HUES6 (cell line): ENCODE data around the gene ERN1.
A peak's percentile ranks its signal among the peaks of the same experiment; 100 is the strongest.
"Not testable (repeated sequence)": the region's sequence is repeated elsewhere in the genome, so short reads cannot be mapped to it uniquely, and the experiment has no call there.

Experiments used
- H3K27ac ChIP-seq: 2 replicates; pipeline ENCODE4 v1.7.0; 2013; ENCODE audit warnings: low read depth, mild to moderate bottlenecking, low read length, inconsistent platforms
- H3K27me3 ChIP-seq: 2 replicates; pipeline ENCODE4 v1.6.1; 2013; ENCODE audit warnings: low read length; ENCODE audit not compliant: control insufficient read depth, insufficient read depth
- H3K36me3 ChIP-seq: 2 replicates; pipeline ENCODE4 v1.6.1; 2013; ENCODE audit warnings: low read length; ENCODE audit not compliant: control insufficient read depth, insufficient read depth
- H3K4me1 ChIP-seq: 2 replicates; pipeline ENCODE4 v1.6.1; 2013; ENCODE audit warnings: low read length; ENCODE audit not compliant: control insufficient read depth, insufficient read depth
- H3K4me3 ChIP-seq: 2 replicates; pipeline ENCODE4 v1.5.1; 2013; ENCODE audit warnings: low read depth, low read length
- H3K9ac ChIP-seq: one replicate; pipeline ENCODE4 v1.6.1; 2013; ENCODE audit warnings: mild to moderate bottlenecking, low read length
- H3K9me3 ChIP-seq: 2 replicates; pipeline ENCODE4 v1.6.1; 2013; ENCODE audit warnings: low read depth, low read length; ENCODE audit not compliant: control insufficient read depth, insufficient read depth

The ERN1 gene

DNA sequence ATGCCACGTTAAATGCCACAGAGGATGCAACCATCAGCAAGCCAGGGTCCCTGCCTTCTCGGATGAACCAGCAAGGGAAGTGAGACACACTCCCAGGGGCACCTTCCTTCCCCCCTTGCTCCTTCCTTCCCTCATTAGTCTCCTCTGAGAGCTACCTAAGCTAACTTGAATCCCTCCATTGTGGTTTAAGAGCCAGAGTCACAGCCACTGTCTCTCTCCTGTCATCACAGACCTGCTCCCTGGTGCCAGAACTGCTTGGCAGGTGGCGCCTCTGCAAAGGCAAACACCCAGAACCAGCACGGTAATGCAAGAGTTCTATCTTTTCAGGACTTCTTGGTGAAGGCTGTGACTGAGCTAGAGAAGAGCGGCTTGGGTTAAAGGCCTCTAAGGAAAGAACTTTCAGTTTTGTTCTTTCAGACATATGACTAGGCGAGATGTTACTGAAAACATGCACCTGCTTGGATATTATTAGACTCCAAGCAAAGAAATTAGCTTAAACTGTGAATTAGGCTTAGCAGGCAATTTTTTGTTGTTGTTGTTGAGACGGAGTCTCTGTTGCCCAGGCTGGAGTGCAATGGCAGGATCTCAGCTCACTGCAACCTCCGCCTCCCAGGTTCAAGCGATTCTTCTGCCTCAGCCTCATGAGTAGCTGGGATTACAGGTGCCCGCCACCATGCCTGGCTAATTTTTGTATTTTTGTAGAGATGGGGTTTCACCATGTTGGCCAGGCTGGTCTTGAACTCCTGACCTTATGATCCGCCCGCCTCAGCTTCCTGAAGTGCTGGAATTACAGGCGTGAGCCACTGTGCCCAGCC, 8.8 kb downstream of the ERN1 start:
- H3K36me3 ChIP-seq, H3K9me3 ChIP-seq, H3K27me3 ChIP-seq, H3K27ac ChIP-seq, H3K4me3 ChIP-seq, H3K4me1 ChIP-seq, H3K9ac ChIP-seq: not testable (repeated sequence)

DNA sequence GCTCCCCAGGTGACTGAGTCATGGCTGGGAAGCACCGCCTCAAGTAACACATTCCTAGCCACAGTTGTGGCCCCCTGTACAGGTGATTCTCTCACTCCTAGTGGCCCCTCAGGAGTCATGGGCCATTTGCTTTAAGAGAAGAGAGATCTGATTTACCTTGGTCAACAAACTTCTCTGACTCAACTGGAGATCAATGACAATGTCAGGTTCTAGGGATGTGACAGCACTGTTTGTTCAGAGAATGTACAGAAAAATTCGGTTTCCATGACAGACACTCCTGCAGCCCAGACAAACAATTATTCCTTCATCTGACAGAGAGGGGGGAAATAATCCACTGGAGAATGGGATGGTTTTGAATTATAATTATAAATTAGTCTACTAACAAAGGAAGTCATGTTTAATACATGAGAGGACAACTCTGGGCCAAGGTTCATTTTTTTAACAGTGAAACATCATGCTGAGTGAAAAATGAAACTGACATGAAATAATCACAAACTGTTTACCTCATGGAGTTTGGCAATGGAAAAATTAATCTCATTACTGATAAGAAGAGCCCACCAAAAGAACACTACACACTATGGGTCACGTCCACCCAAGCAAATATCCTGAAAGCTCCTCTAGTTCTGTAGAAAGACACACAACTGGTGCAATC, 9.7 kb downstream of the ERN1 start:
- Histone ChIP-seq H3K9ac (no peak overlapping the region), H3K36me3 (no peaks in the 10 kb centered on the region)

DNA sequence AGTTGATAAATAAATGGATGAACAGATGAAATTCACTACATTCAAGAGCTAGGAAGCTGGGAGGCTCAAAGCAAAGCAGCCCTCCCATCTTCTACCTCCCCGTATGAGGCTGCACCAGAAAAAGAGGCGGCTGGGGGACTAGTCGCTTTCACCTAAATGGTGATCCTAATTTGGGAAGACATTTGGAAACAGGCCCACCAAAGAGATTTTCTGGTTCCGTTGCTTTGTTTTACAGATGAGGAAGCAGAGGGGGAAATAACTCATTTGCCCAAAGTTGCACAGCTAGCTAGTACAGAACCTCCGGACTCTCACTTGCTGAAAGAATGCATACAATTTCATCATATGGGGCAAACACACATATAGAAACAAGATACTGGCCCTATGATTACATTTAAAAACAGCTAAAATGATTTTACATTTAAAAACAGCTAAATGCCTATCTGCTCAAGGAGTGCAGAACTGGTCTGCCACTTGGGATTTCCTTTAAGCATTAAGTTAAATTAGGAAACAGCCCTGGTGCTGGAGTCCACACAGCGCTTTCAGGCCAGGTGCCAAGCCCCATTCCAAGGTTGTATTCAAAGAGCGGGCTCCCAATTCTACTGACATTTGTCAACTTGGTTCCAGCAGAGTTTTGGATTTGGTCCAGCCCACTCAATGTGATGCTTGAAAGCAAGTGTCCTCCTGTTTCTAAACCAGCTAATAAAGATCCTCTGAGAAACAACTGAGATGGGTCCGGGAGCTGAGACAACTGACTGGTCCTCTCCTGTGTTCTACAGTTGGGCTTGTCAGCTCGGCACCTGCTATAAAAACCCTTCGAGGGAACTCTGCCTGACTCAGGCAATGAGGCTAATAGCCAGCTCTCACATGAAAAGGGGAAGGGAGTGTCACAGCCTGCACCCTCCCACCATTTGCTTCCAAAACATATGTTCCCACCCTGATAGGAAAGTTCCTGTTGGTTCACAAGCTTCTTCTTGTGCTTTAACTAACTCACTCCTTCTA, 11.7 kb downstream of the ERN1 start:
- H3K27ac ChIP-seq: no peak overlapping the region
- H3K9me3 ChIP-seq: no peaks in the 10 kb centered on the region
- no peak overlapping the region for H3K4me3 ChIP-seq
- no peaks in the 10 kb centered on the region for H3K36me3 ChIP-seq
- no peak overlapping the region for H3K9ac ChIP-seq
- H3K27me3 ChIP-seq: no peaks in the 10 kb centered on the region
- no peaks in the 10 kb centered on the region for H3K4me1 ChIP-seq

More for the DNA sequence above, 9.7 kb downstream of the ERN1 start:
- Histone ChIP-seq H3K4me3 (no peak overlapping the region), H3K9me3 (no peaks in the 10 kb centered on the region), H3K27me3 (no peaks in the 10 kb centered on the region), H3K4me1 (no peaks in the 10 kb centered on the region), H3K27ac (no peak overlapping the region)

DNA sequence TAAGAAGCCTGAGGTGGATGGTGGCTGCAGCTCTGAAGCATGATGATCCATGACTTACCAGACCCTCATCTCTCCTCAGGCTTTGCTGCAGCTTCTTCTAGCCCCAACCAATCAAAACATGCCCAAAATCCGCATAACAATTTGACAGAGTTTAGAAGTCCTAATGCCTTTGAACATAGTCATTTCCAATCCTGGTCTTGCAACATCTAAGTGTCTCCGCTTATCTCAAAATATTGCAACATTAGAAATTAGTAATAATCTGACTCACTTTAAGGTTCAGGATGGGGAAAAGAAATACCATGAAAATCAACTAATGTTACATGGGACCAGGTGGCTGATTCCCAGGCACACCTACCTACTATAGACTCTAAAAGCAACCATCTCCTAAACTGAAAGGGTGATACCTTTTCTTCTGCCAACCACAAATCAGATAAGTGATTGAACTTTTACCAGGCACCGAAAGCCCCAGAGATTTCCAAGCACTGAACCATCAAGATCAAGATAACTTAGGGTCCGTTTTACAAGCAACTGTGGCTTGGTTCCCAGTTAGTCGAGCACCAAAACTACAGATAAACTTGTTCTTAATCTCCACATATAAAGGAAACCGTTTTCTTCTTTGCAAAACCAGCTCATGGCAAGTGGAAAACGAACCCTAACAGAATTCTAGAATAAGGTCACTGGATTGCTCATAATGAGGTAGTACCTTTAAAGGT, 14.0 kb downstream of the ERN1 start:
- no peaks in the 10 kb centered on the region for H3K4me1 ChIP-seq
- H3K27me3 ChIP-seq: no peaks in the 10 kb centered on the region
- no peak overlapping the region for H3K9ac ChIP-seq
- H3K27ac ChIP-seq: no peak overlapping the region
- H3K4me3 ChIP-seq: no peak overlapping the region
- no peaks in the 10 kb centered on the region for H3K9me3 ChIP-seq
- no peaks in the 10 kb centered on the region for H3K36me3 ChIP-seq

DNA sequence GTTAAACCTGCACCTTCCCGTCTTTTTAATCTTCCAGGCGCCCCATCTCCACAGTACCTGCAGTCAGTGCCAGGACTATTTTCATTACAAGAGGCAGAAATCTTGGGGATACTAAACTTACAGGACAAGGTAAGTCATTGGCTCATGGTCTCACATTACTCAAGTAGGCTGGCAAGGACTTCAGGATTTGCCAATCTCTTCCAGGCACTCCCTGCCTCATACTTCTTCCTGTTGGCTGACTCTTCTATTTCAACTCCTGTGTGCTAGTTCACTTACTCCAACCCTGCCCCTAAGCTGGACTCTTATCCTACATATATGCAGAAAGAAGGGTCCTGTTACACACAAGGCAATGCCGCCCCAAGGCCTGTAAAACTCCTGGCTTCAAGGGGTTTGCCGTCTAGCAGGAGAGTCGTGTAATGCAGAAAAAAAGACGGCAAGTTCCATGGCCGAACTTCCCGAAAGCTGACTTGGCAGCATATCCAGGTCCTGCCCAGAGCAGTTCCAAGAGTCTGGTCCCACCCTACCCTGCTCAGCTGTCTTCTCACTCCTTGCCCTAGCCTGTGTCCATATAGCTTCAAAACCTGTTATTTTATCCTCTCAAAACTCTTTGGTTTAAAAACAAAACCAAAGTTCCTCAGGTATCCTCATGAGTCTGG, 14.8 kb downstream of the ERN1 start:
- no peak overlapping the region for H3K9ac ChIP-seq
- H3K4me3 ChIP-seq: no peak overlapping the region
- no peak overlapping the region for H3K27ac ChIP-seq
- no peaks in the 10 kb centered on the region for H3K36me3 ChIP-seq
- H3K9me3 ChIP-seq: no peaks in the 10 kb centered on the region
- H3K27me3 ChIP-seq: no peaks in the 10 kb centered on the region
- H3K4me1 ChIP-seq: peaks cover 7% of the 10 kb centered on the region; the same call in 1 of the 2 replicates

DNA sequence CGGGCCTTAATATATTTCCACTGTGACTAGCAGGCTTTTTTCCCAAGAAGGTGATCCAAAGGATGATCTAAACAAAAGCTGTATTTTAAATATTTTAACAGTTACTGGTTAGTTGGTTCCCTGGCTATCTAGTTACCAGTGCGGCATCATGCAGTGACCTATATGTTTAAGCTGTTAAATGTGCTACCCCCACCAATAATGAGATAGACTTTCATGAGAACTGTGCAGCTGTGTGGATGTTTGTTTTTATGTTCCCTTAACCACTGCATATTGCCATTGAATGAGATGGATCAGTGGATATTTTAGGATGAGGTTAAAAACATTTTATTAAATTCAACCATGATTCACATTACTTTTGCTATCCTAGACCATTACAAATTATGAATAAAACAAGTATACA, 16.9 kb downstream of the ERN1 start:
- H3K27ac ChIP-seq: no peak overlapping the region
- H3K9me3 ChIP-seq: no peaks in the 10 kb centered on the region
- no peaks in the 10 kb centered on the region for H3K27me3 ChIP-seq
- peaks cover 11% of the 10 kb centered on the region; the same call in 1 of the 2 replicates for H3K4me1 ChIP-seq
- no peak overlapping the region for H3K9ac ChIP-seq
- H3K4me3 ChIP-seq: no peak overlapping the region
- no peaks in the 10 kb centered on the region for H3K36me3 ChIP-seq

DNA sequence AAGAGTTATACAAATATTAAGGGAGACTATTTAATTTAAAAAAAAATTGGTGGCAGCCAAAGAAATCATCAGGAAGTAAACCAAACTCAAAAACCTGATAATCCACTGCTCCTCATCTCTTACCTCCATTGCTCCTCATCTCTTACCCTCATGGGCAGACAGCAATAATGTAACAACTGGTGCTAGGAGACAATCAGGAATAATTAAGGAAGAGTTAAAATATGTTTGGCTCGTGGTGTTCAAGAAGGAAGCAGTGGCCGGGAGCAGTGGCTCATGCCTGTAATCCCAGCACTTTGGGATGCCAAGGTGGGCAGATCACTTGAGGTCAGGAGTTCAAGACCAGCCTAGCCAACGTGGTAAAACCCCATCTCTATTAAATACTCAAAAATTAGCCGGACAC, 18.1 kb downstream of the ERN1 start:
- Histone ChIP-seq H3K9me3 (no peaks in the 10 kb centered on the region), H3K9ac (no peak overlapping the region), H3K27me3 (no peaks in the 10 kb centered on the region), H3K4me3 (no peak overlapping the region), H3K4me1 (peaks cover 11% of the 10 kb centered on the region; the same call in 1 of the 2 replicates), H3K36me3 (no peaks in the 10 kb centered on the region), H3K27ac (no peak overlapping the region)

DNA sequence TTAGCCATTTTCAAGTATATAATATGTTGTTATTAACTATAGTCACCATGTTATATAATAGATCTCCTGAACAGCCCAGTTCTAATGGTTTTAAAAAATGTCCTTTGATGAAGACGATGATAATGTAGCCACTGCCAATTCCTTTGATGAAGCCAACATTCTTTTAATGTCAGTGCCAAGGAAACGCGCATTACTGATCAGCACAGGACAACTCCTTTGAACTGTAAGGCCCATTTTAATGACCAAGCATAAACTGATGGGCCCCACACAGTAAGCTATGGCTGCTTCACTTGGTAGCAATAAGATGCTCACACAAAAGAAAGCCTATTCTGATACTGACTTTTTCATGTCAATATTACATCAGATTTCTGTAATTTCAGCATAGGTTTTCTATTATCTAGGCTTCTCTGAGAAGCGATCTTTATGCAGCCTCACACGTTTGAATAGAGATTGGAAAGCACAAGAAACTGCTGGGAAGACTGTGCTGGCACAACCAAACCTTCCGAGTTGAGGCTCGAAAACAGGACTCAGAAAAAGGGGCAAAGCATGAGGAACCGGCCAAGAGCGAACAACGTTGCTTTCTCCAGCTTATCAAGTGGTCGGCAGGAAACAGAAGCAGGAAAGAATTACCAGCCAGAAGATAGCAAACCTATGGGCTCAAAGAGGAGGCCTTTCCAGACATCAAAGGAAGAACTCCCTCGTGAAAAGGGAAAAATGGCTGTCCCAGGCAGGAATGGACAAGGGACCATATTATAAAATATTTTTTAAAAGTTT, 19.4 kb downstream of the ERN1 start:
- Histone ChIP-seq H3K9ac (no peak overlapping the region), H3K27me3 (no peaks in the 10 kb centered on the region), H3K9me3 (no peaks in the 10 kb centered on the region), H3K4me1 (peaks cover 11% of the 10 kb centered on the region; the same call in 1 of the 2 replicates), H3K27ac (0 out of 2 replicates have a peak overlapping the region, but pooled peaks have one; percentile 25), H3K36me3 (no peaks in the 10 kb centered on the region), H3K4me3 (no peak overlapping the region)

DNA sequence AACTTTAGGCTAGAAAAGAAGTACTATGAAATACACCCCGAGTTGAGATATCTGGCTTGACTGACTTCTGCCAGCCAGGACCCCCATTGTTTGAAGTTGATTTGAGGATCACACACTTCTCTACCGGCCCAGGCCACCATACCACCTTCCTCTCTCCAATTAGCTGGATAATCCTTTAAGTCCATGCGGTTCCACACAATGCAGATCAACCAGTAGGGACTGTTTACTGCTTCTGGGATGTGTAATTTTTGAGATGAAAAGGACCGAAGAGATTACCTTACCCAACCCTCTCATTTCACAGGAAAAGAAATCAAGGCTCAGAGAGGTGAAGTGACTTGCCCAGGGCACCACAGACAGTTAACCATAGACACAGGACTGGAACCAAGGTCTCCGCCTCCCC, 20.5 kb downstream of the ERN1 start:
- Histone ChIP-seq H3K9ac (no peak overlapping the region), H3K4me1 (peaks cover 11% of the 10 kb centered on the region; the same call in 1 of the 2 replicates), H3K27me3 (no peaks in the 10 kb centered on the region), H3K4me3 (no peak overlapping the region), H3K36me3 (no peaks in the 10 kb centered on the region), H3K27ac (no peak overlapping the region), H3K9me3 (no peaks in the 10 kb centered on the region)
